HuH-7.5 (cell line): ENCODE data around the gene NALCN.

ENCODE experiments used
- DNase-seq: peaks from one replicate; pipeline ENCODE4 v3.0.0; 2011; ENCODE audit warnings: low spot score

Gene NALCN

DNA sequence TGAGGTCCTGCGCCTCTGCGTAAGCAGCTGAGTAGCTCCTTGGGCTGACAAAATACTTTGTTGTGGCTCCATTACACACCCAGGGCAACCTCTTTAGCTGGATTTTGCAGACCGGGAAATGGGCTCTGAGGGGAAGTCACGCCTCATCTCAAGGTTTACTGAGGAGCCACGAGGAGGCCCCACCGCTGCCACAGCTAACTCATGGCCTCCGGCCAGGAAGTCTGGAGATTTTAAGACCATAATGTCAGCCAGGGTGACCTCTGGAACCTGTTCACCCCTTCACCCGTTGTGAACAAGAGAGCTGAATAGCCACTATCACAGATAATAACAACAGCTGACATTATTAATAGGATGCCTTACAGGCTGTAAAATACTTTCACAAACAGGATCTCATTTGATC, 390.4 kb downstream of the NALCN start:
- no peak for DNase-seq

DNA sequence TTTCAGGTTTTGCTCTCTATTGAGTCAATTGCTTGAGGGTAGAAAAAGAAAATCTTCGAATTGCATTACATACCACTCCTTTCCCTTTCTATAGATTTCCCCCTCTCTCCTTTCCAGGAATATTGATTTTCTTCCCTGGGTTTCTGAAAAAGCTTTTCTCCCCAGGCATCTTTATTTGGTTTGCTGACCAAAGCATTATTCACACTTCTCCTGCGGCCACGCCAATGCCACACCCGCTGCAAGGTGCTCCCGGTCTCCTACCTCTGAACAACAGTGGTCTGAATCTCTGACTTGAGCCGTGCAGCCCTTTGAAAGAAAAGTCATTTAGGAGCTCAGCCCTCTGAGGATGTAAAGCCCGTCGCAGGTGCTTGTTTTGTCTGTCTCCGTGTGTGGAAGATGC, 390.8 kb downstream of the NALCN start:
- no peak for DNase-seq

DNA sequence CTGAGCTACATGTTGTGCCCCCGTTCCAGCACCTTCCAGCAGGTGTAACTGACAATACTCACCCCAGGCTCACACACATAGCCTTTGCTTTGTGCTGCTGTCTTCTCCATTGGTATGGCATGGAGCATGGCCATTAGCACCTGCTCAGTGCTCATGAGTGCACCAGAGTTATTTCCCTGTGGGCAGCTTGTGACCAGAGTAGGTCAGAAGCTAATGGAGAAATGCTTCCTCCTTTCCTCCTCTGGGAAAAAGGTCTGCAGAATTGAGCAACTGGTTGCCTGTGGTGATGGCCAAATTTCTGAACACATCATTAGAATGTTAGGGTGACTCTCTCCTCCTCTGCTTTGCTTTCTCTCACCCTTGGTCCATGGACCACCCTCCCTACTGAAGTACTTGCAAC, 397.2 kb downstream of the NALCN start:
- no peak for DNase-seq

DNA sequence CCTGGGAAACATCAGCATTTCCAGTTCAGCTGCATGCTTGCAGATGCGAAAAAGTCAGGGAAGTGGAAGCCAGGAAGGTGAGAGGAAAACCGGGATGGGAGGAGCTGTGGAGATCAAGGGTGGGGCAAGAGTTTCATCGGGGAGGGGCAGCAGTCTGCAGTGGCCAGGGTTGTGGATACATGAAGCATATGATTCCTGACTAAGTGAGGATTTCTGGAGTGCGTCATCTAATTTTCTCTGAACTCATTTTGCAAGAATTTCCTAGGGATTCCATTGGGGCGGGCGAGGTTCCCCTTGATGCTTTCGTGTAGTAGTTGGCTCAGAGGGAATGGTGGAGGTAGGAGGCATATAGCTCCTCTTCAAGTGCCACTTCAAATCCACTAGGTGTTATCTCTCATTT, 397.6 kb downstream of the NALCN start:
- DNase-seq: no peak

DNA sequence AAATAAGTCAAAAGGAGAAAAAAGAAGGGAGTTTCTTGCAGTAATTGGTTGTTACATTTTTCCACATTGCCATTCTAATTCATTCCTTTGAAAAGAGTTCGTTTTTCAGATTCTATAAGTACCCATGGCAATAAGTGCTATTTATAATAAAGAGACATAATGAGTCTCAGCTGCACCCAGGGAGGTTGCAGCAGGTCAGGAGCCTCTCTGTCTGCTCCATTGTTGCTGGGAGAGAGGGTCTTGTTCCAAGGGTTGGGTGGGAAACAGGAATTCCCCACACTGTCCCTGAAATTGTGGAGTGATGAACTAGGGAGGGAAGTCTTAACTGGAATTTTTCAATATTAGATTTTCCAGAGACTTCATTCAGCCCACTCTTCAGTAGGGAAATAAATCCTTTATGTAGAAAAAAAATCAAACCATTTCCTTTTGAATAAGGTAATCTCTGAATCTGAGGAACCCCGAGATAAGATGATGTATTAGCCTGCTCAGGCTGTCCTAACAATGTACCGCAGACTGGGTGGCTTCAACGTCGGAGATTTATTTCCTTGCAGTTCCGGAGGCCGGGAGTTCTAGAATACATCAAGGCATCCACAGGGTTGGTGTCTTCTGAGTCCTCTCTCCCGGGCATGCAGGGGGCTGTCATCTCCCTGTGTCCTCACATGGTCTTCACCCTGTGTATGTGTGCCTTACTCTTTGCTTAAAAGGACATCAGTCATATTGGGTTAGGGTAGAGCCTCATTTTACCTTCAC, 399.0 kb downstream of the NALCN start:
- DNase-seq: no peak

DNA sequence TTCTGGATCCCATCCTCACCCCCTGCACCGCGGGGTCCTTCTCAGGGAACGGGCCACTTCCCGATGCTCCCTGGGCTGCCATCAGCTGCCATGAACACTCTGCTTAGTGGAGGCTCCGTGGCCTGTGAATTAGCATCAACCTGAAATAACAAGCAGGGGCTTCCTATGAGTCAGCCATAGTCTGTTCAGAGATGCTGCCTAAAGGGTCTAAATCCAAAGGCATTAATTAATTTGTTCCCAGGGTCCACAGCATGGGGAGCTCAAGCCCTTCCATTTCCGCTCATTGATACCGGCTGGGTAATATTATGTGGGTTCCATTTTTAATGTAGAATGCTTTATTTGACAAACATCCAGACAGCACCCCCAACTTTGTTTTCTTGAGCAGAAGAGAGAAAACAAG, 399.8 kb downstream of the NALCN start:
- no peak for DNase-seq

DNA sequence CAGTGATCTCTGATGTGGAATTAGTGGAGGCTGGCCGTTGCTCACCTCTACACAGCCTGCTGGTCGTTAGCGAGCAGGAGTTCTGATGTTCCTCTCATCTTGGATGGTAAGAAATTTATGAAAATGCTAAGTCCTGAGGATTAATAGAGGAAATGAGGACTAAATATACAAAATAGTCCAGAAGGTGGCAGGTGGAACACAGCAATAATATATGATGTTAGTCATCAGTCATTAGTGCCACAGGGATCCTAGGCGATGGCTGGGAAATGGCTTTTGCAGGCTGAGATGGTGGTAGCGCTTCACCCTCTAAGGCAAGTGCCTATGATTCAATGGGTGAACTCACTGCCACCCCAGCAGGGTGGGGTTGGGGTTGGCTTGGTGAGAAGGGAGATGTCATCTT, 403.1 kb downstream of the NALCN start:
- DNase-seq: no peak

DNA sequence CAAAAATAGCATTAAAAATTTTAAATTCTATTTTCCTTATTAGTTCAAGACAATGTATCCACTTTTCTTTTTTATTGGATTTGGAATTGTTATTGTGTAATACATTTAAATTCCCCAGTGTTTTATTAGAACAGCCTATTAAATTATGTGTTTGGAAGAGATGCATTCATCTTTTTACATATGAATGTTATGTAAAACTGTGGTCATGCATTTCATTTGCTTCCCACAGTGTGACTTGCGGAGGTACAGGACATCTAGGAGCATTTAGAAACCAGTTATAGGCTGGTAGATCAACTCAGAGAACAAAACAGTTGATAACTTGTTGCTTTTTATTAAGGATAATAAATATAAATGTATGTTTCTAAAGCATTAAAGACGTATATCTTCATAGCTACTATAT, 406.2 kb downstream of the NALCN start:
- DNase-seq: no peak

DNA sequence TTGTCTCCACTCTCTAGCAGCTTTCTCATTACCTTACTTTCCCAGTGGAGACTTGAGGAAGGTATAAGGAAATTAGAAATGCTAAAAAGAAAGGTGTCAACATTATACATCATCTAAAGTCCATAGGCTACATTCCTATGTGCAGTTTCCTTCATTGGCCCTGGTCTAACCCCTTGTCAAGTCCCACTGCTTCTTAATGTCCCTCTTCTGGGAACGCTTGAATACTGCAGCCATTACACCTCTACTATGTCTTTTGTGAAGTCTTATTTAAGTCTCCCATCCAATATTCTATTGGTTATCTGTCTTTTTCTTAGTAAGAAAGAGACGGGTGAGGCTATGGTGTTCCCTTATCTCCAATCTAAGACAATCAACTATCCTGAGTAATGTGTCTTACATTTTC, 409.1 kb downstream of the NALCN start:
- DNase-seq: no peak
